Lower lobe of right lung (tissue), 2 donors: ENCODE data around the gene LDB2. TPM values are rescaled to one million over a fixed set of nuclear protein-coding genes. Genes with fewer than 3 reads are reported as not detected.
"Not testable (repeated sequence)": the region's sequence is repeated elsewhere in the genome, so short reads cannot be mapped to it uniquely, and the experiment has no call there.

Source experiments
- ATAC-seq, 2 donors: fragments of 200-7000 bp; cut with Tn5 transposase; one replicate each; pipeline ENCODE4 v1.9.1; 2020 to 2022; ENCODE audit warnings: mild to moderate bottlenecking in 2 of 2, moderate library complexity in 2 of 2
- DNase-seq: peaks from one replicate; pipeline ENCODE4 v3.0.0-alpha.2; 2020
- H3K27ac ChIP-seq: fragments of 200-600 bp; one replicate; pipeline ENCODE4 v1.8.0; 2022
- H3K27me3 ChIP-seq: fragments of 200-600 bp; one replicate; pipeline ENCODE4 v1.8.0; 2022; ENCODE audit warnings: low read depth
- H3K36me3 ChIP-seq: fragments of 200-600 bp; one replicate; pipeline ENCODE4 v1.8.0; 2022; ENCODE audit warnings: mild to moderate bottlenecking
- H3K4me1 ChIP-seq: fragments of 200-600 bp; one replicate; pipeline ENCODE4 v1.8.0; 2022
- H3K4me3 ChIP-seq: fragments of 200-600 bp; one replicate; pipeline ENCODE4 v1.8.0; 2022; ENCODE audit warnings: mild to moderate bottlenecking
- H3K9me3 ChIP-seq: fragments of 200-600 bp; one replicate; pipeline ENCODE4 v1.8.0; 2022
- CTCF ChIP-seq: fragments of 200-600 bp; IDR thresholded peaks from one replicate; pipeline ENCODE4 v1.8.0; 2022; ENCODE audit warnings: antibody characterized with exemption, mild to moderate bottlenecking
- intact Hi-C: fragments of 100-400 bp; cut with DNase I; formaldehyde crosslinking; loops from one replicate; pipeline ENCODE4 v1.11.0; 2022
- total RNA-seq: library from RNA; stranded (reverse); fragmentation: NEBNext Ultra II Directional; extraction: Animal tissue kit (Norgen Biotek cat#: 25700); gene quantifications from one replicate; pipeline ENCODE4 v1.2.1, GENCODE V29; 2021
- donor health status: DM: no; HTN: yes; CAD: no; lungs with severe emphysema.

LDB2 gene
- total RNA-seq, 1 donor from 2014 or later = 113 TPM

GRCh38 chr4:16636304-16636703, 262.1 kb downstream of the LDB2 start:
- Histone ChIP-seq H3K4me3 (no peak overlapping the region), H3K27ac (no peak overlapping the region), H3K4me1 (peaks cover under 1% of the 10 kb centered on the region), H3K36me3 (no peaks in the 10 kb centered on the region), H3K9me3 (no peaks in the 10 kb centered on the region), H3K27me3 (no peaks in the 10 kb centered on the region)
- intact Hi-C loops = no loop called here
- no peak for ATAC-seq
- no peak for TF ChIP-seq CTCF
- no peak for DNase-seq

DNA sequence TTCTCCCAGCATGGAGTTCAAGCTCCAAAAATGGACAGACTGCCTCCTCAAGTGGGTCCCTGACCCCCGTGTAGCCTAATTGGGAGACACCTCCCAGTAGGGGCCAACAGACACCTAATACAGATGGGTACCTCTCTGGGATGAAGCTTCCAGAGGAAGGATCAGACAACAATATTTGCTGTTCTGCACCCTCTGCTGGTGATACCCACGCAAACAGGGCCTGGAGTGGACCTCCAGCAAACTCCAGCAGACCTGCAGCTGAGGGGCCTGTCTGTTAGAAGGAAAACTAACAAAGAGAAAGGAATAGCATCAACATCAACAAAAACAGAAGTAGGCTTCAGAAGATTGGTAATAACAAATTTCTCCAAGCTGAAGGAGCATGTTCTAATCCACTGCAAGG, 269.2 kb downstream of the LDB2 start:
- H3K36me3 ChIP-seq, H3K27ac ChIP-seq, ATAC-seq, H3K27me3 ChIP-seq, intact Hi-C loops, DNase-seq, H3K4me1 ChIP-seq, H3K9me3 ChIP-seq, H3K4me3 ChIP-seq: not testable (repeated sequence)

GRCh38 chr4:16628835-16629234, 269.6 kb downstream of the LDB2 start:
- H3K27ac ChIP-seq, intact Hi-C loops, H3K9me3 ChIP-seq, DNase-seq, ATAC-seq, H3K4me3 ChIP-seq, H3K4me1 ChIP-seq, H3K36me3 ChIP-seq, H3K27me3 ChIP-seq: not testable (repeated sequence)

DNA sequence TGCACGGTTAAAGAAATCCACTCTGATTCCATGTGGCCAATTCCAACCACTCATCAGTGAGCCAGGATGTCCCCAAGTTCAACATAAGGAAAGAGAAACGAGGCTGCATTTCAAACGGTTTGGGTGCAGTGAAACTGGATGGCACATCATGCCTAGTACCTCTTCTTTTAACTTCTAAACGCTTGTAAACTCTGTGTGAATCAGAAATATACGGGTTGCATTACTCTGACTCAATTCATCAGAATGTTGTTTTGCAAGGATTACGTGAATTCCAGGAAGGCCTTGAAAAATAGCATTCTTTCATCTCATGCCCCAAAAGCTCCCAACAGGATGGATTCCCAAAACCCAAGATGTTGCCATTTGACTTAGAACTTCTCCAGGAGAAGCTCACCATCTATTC, 270.4 kb downstream of the LDB2 start:
- intact Hi-C loops = no loop called here
- TF ChIP-seq CTCF = no peak
- Histone ChIP-seq H3K27ac (no peak overlapping the region), H3K36me3 (no peaks in the 10 kb centered on the region), H3K9me3 (no peaks in the 10 kb centered on the region), H3K4me3 (no peak overlapping the region), H3K4me1 (no peaks in the 10 kb centered on the region), H3K27me3 (no peaks in the 10 kb centered on the region)
- ATAC-seq (no peak), DNase-seq (no peak)

- no peak overlapping the region for H3K27ac ChIP-seq
- no peaks in the 10 kb centered on the region for H3K36me3 ChIP-seq
- no peaks in the 10 kb centered on the region for H3K9me3 ChIP-seq
- DNase-seq (no peak), ATAC-seq (peak in 1 of 2 donors; percentile 38)
- H3K4me3 ChIP-seq = no peak overlapping the region
- intact Hi-C loops = no loop called here
- no peak for TF ChIP-seq CTCF
- no peaks in the 10 kb centered on the region for H3K4me1 ChIP-seq
- H3K27me3 ChIP-seq = no peaks in the 10 kb centered on the region
Observed at GRCh38 chr4:16626945-16627344, 271.5 kb downstream of the LDB2 start.

DNA sequence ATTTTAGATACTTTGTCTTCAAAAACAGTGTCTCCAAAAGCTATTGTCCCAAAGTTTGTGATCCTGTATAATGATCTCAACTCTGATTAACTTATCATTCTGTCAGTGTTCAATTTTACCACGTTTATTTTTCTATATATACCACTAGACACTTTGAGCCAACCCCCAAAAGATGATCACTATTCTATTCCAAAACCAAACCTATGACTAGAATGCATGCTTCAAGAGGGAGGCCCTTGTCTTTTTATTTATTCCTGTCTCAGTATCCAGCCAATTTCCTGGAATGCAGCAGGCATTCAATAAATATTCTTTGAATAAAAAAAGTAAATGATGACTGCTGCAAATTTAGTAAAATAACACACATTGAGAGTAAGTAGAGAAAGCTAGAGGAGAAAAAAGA, 275.6 kb downstream of the LDB2 start:
- Histone ChIP-seq H3K36me3 (no peaks in the 10 kb centered on the region), H3K9me3 (no peaks in the 10 kb centered on the region), H3K4me3 (no peak overlapping the region), H3K27me3 (no peaks in the 10 kb centered on the region), H3K27ac (no peak overlapping the region), H3K4me1 (no peaks in the 10 kb centered on the region)
- intact Hi-C loops = no loop called here
- no peak for ATAC-seq
- DNase-seq = no peak
- TF ChIP-seq CTCF = no peak

DNA sequence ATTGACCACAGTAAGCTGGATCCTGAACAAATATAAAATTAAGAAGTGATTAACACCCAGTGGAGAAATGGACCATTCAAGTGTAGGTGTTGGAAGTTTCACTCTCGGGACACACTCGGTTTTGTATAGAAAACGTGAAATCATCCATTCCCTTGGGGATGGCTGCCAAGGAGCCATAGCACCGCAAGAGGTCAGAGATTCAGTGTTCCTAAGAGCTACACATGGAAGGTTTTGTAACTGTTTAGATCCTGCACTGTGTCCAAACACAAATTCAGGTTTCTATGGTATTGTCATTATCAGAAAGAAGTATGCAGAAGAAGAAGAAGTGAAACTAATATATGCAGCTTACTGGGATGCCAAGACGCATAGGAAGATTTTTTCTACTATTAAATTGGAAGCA, 281.0 kb downstream of the LDB2 start:
- Histone ChIP-seq H3K4me1 (peaks cover 3% of the 10 kb centered on the region), H3K36me3 (no peaks in the 10 kb centered on the region), H3K4me3 (no peak overlapping the region), H3K9me3 (no peaks in the 10 kb centered on the region), H3K27ac (no peak overlapping the region), H3K27me3 (no peaks in the 10 kb centered on the region)
- no peak for TF ChIP-seq CTCF
- ATAC-seq (no peak), DNase-seq (no peak)
- intact Hi-C loops = no loop called here
